GM10248 (cell line): ENCODE results near the gene ATAD3B.
"Not testable (repeated sequence)": the region's sequence is repeated elsewhere in the genome, so short reads cannot be mapped to it uniquely, and the experiment has no call there.

Experiments used
- CTCF ChIA-PET: fragments of 300-600 bp; sonication (Branson Sonifier 250); formaldehyde crosslinking; extraction: SDS; loops from one replicate; lab custom pipeline; 2021; ENCODE audit warnings: antibody characterized with exemption; lab: Yijun Ruan, JAX
- POLR2A ChIA-PET: fragments of 350-650 bp; sonication (Branson Sonifier 250); formaldehyde crosslinking; extraction: SDS; loops from one replicate; lab custom pipeline; 2020; ENCODE audit warnings: antibody characterized with exemption; lab: Yijun Ruan, JAX
- DNase-seq: peaks from one replicate; pipeline ENCODE4 v3.0.0; 2012; ENCODE audit errors: extremely low spot score
- TF ChIP-seq, protein P1 (sequence below): IDR thresholded peaks from 2 replicates; pipeline ENCODE4 v1.5.1; 2012; ENCODE audit warnings: mild to moderate bottlenecking, low read depth; ENCODE audit errors: extremely low read depth, missing control alignments, control extremely low read depth

ATAD3B gene

DNA sequence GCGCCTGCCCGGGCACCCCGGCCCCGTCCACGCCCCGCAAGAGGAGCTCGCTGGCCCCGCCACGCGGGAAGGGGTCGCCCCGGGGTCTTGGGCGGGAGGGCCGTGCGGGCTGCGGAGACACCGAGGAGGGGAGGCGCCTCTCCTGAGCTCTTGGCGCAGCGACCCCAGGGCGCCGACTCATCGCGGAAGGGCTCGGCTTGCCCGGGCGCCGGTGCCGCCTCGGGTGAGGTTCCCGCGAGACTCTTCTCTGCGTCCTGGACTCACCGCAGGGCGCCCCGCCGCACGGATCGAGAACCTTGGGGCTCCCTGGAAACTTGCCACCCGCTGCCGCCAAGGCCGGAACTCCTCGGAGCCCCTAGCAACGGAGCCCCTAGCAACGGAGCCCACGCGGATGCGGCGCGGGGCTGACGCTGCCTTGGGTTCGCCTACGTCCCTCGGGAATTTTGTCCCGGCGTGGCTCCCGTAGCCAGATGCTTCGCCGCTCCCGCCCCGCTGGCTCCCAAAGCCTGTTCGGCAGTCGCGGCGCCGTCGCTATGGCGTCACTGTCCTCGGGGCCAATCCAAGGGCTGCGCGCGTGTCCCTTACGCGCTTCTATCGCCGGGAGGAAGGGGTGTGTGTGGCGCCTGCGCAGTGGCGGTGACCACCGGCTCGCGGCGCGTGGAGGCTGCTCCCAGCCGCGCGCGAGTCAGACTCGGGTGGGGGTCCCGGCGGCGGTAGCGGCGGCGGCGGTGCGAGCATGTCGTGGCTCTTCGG, 40.1 kb downstream of the ATAD3B start, which contains the start of gene ATAD3A:
ATAD3A (plus strand) TSS at position 630 of the 753 bp plus-strand sequence; CDS start at position 737, 107 bp downstream.
- peak; percentile 98 for DNase-seq
- ChIA-PET CTCF (interaction anchor here (0.8 kb wide), 1 partner anchor 74 kb away, joined by 3 read pairs; no protein-coding TSS in a partner anchor), POLR2A (no interaction called here)
- TF ChIP-seq, protein P1, sequence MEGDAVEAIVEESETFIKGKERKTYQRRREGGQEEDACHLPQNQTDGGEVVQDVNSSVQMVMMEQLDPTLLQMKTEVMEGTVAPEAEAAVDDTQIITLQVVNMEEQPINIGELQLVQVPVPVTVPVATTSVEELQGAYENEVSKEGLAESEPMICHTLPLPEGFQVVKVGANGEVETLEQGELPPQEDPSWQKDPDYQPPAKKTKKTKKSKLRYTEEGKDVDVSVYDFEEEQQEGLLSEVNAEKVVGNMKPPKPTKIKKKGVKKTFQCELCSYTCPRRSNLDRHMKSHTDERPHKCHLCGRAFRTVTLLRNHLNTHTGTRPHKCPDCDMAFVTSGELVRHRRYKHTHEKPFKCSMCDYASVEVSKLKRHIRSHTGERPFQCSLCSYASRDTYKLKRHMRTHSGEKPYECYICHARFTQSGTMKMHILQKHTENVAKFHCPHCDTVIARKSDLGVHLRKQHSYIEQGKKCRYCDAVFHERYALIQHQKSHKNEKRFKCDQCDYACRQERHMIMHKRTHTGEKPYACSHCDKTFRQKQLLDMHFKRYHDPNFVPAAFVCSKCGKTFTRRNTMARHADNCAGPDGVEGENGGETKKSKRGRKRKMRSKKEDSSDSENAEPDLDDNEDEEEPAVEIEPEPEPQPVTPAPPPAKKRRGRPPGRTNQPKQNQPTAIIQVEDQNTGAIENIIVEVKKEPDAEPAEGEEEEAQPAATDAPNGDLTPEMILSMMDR, result no peak

DNA sequence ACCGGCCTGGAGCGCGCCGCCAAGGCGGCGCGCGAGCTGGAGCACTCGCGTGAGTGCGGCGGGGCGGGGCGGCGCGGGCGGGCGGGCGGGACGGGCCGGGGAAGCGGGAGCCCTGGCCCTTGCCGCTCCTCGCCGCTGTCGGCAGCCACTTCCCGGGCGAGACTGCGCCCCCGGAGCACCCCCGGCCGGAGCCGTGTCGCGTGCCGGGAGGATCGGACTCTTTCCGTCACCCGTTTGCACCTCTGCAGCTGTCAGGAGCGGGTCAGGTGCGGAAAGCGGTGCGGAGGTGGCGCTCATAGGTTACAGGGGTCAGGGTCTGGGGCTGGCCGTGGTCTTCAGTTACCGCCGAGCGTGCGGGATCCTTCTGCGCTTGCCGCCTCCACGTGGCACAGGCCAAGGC, 40.9 kb downstream of the ATAD3B start:
- DNase-seq, CTCF ChIA-PET, POLR2A ChIA-PET: not testable (repeated sequence)

DNA sequence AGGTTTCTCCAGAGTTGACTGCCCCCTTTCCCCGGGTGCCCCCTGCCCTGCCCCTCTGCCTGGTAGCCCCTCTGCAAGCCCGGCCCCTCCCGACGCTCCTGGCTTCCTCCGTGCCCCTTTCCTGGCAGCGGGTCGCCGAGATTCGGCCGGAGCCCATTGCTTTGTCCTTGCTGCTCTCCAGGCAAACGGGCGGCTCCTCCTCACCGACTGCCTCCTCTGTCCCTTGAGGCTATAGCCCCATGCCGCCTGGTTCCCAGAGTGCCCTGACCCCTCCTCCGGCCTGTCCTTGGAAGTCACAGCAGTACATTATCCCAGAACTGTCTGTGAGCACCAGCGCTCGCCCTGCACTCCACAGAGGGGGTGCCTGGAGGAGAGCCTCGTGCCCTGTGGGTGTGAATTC, 42.1 kb downstream of the ATAD3B start:
- POLR2A ChIA-PET, DNase-seq, CTCF ChIA-PET: not testable (repeated sequence)

DNA sequence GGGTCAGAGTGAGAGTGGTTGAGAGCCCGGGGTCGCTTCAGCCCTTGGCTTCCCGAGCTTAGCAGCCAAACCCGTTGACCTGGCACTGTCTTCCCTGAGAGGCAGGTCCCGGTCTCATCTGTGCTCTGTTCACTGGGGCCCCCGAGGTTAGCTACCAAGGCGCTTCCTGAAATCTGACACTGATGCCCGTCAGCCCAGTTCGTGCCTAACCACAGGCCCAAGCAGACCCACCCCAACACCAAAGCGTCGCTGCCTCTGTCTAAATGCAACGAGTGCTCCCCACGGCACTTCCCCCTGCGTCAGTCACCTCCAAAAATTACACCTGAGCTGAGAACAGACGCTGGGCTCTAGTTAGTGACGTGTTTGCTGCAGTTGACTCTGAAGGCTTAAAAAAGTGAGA, 42.8 kb downstream of the ATAD3B start:
- DNase-seq, POLR2A ChIA-PET: not testable (repeated sequence)
- CTCF ChIA-PET, result interaction anchor here (1.3 kb wide), 1 partner anchor 10 kb away, joined by 6 read pairs; no protein-coding TSS in a partner anchor

DNA sequence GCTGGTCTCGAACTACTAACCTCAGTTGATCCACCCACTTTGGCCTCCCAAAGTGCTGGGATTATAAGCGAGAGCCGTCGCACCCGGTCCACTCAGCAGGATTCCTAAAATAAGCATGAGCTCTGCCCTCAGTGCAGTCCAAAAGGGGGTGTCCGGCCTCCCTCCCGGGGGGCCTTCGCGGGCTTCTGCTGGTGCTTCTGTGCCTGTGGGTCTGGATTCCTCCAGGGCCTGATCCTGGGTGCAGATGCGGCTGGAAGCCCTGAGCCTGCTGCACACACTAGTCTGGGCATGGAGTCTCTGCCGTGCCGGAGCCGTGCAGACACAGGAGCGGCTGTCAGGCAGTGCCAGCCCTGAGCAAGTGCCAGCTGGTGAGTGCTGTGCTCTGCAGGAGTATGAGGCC, 45.4 kb downstream of the ATAD3B start:
- POLR2A ChIA-PET, DNase-seq: not testable (repeated sequence)
- CTCF ChIA-PET, result interaction anchor here (1.3 kb wide), 1 partner anchor 30 kb away, joined by 3 read pairs; no protein-coding TSS in a partner anchor

DNA sequence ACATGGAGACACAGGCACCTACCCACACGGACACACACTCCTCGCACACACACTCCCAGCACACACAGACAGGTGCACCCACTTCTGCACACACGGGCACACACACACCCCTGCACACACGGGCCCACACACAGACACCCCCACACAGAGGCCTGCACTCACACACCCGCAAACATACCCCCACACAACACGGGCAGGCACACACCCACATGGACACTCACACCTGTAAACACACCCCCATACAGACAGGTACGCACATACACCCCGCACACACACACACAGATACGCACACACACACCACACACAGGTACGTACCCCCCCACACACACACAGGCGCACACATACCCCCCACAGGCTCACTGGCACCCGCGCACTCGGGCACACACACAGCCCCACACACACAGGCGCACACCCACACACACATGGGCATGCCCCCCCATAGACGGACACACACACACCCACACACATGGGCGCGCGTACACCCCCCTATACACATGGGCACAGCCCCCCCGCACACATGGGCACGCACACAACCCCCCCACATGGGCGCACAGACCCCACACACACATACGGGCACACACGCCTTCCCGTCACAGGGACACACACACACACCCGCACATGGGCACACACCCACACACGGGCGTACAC, 46.5 kb downstream of the ATAD3B start:
- no peak for DNase-seq
- TF ChIP-seq, protein P1, result no peak
- POLR2A ChIA-PET, result no interaction called here
- CTCF ChIA-PET, result no interaction called here

DNA sequence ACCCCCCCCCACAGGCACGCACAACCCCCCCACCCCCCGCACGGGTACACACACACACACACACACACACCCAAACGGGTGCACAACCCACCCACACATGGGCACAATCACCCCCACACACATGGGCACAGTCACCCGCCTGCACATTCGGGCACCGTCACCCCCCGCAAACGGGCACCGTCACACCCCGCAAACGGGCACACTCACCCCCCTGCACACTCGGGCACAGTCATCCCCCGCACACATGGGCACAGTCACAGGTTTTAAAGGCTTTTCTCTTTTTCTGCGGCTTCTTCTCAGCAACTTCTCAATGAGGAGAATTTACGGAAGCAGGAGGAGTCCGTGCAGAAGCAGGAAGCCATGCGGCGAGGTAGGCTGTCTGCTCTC, 47.0 kb downstream of the ATAD3B start:
- POLR2A ChIA-PET, DNase-seq, CTCF ChIA-PET: not testable (repeated sequence)

DNA sequence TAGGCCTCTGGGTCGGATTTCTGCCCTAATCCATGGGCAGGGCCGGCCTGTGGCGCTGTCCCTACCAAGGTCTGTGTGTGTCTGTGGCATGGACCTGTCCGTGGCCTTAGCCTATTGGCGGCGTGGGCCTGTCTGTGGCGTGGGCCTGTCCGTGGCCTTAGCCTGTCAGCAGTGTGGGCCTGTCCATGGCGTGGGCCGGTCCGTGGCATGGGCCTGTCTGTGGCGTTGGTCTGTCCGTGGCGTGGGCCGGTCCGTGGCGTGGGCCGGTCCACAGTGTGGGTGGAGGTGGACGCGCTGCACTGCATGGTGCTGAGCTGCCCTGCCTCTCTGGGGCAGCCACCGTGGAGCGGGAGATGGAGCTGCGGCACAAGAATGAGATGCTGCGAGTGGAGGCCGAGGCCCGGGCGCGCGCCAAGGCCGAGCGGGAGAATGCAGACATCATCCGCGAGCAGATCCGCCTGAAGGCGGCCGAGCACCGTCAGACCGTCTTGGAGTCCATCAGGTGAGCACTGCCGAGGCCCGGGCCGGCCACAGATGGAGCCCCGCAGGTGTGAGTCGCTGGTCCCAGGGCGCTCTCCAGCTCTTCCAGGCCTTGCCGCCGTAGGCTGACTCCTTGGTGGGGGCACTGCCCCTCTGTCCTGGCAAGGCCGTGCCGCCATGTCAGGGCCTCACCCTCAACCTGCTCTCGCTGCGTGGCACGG, 48.4 kb downstream of the ATAD3B start:
- POLR2A ChIA-PET, CTCF ChIA-PET, DNase-seq: not testable (repeated sequence)

DNA sequence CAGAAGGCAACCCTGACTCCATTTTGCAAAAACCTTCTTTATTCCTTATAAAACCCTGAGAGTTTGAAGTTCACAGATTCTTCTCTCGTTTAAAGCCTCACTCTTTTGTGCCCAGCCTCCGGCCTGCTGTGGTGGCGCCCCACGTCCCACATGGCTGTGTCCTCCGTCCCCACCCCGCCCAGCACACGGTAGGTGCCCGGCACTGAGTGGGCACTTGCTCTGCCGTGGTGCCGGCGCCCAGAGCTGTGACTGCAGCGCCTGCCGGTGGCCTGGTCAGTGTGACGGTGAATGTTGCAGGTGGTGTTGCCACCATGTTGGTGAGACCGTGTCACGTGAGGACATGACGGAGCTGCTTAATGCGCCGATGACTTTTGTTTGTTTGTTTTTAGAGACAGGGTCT, 49.8 kb downstream of the ATAD3B start:
- POLR2A ChIA-PET, result no interaction called here
- TF ChIP-seq, protein P1, result no peak
- CTCF ChIA-PET, result no interaction called here
- DNase-seq, result no peak

DNA sequence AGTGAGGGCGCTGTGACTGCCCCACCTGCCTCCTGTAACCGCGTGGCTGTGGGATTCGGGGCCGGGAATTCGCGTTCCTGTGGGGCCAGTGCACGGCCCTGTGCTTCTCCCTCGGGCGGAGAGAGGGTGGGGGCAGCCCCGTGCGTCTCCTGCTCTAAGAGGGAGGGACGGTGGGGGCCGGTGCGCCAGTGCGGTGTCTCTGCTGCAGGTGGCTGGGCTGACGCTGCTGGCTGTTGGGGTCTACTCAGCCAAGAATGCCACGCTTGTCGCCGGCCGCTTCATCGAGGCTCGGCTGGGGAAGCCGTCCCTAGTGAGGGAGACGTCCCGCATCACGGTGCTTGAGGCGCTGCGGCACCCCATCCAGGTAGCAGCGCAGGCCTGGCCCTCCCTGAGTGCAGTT, 51.0 kb downstream of the ATAD3B start:
- POLR2A ChIA-PET, DNase-seq, CTCF ChIA-PET: not testable (repeated sequence)

DNA sequence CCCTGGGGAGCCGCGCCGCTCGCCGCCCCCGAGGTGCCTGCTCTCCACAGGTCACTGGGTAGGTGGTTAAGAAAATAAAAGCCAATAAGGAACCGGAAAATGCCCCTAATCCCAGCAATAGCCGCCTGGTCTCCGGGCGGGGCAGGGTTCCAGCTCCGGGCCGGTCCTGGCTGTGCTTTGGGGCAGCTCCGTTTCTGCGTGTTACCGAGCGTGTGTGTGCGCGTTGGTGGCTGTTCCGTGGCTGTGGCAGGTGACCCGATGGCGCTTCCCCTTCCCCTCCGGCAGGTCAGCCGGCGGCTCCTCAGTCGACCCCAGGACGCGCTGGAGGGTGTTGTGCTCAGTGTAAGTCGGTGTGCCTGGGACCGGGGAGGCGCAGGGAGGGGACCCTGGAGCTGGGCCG, 51.7 kb downstream of the ATAD3B start:
- POLR2A ChIA-PET, result interaction anchor here (0.6 kb wide), 1 partner anchor 139 kb away, joined by 5 read pairs; no protein-coding TSS in a partner anchor
- CTCF ChIA-PET, DNase-seq: not testable (repeated sequence)

DNA sequence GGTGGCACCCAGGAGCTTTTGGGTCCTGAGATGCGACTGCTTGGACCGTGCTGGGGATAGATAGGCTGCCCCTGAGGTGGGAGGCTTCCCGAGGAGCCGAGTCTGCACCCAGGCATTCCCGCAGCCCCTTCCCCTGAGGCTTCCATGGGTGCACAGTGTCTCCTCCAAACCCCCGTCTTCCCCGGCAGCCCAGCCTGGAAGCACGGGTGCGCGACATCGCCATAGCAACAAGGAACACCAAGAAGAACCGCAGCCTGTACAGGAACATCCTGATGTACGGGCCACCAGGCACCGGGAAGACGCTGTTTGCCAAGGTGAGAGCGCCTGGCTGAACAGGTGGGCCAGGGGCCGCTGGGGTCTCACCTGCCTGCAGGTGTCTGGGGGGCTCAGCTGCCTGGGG, 52.1 kb downstream of the ATAD3B start:
- CTCF ChIA-PET, DNase-seq: not testable (repeated sequence)
- POLR2A ChIA-PET, result interaction anchor here (0.6 kb wide), 1 partner anchor 139 kb away, joined by 5 read pairs; no protein-coding TSS in a partner anchor

DNA sequence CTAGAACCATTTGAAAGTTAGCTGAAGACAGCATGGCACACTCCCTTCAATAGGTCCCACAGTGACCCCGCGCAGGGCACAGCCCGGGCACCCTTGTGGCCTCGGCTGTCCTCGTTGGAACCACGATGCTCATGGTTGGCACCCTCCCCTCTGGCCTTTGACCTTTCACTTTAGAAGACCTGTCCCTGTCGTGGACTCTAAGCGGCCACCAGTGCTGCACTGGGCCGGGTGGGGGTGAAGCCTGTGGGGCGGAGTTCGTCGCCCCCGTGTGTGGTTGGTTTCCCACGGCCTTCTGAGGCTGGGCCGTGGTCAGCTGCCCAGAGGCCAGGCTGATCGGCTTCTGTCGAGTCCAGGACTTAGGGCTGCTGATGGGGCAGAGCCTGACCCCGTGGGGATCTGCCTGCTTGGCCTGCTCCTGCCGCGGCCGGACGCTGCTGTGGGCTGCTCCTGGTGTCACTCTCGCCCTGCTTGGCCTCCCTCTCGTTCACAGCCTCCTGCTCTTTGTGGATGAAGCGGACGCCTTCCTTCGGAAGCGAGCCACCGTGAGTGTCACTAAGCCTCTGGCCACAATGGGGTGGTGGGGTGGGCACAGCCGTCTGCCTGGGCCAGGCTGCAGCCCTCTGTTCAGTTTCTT, 53.3 kb downstream of the ATAD3B start:
- POLR2A ChIA-PET, CTCF ChIA-PET, DNase-seq: not testable (repeated sequence)
